H1 (cell line): ENCODE data around the gene ACSF3. TPM values are rescaled to one million over a fixed set of nuclear protein-coding genes. Genes with fewer than 3 reads are reported as not detected.

Experiments
- BACH1 ChIP-seq: IDR thresholded peaks from 2 replicates; pipeline ENCODE4 v1.6.1; 2012; ENCODE audit warnings: low read length, improper control_type of control experiment
- CHD7 ChIP-seq: fragments of 300-600 bp; sonication (generic); IDR thresholded peaks from 2 replicates; pipeline ENCODE4 v1.7.1; 2012; ENCODE audit warnings: low read length, moderate library complexity, mild to moderate bottlenecking, inconsistent platforms; ENCODE audit not compliant: insufficient replicate concordance
- HDAC6 ChIP-seq: IDR thresholded peaks from one replicate; pipeline ENCODE4 v1.7.1; 2012; ENCODE audit warnings: low read depth, mild to moderate bottlenecking, inconsistent platforms, low read length, moderate library complexity
- KDM1A ChIP-seq: fragments of 200-600, 300-600 bp; sonication (generic); IDR thresholded peaks from 2 replicates; pipeline ENCODE4 v1.7.1; 2016; ENCODE audit warnings: mild to moderate bottlenecking, low read length, borderline replicate concordance
- MAX ChIP-seq: IDR thresholded peaks from 2 replicates; pipeline ENCODE4 v1.6.1; 2012; ENCODE audit warnings: inconsistent platforms
- PHF8 ChIP-seq: fragments of 200-600 bp; sonication (generic); conservative IDR thresholded peaks from 2 replicates; pipeline ENCODE4 v1.7.1; 2012; ENCODE audit warnings: low read depth, mild to moderate bottlenecking, inconsistent platforms, low read length, moderate library complexity
- SIN3A ChIP-seq, 2 experiments: IDR thresholded peaks in 1 of 2; conservative IDR thresholded peaks in 1 of 2; 2 replicates each; pipeline ENCODE4 v1.6.1; 2011 to 2012; ENCODE audit warnings: low read length in 2 of 2, improper control_type of control experiment in 1 of 2, low read depth in 1 of 2, mild to moderate bottlenecking in 1 of 2
- USF2 ChIP-seq: IDR thresholded peaks from 2 replicates; pipeline ENCODE4 v1.6.1; 2011; ENCODE audit warnings: low read length, improper control_type of control experiment
- polyA plus RNA-seq, 7 experiments: library from polyadenylated mRNA; depleted of rRNA in 3 of 7; stranded (reverse) in 5 of 7; unstranded in 2 of 7; fragments of >200 nt in 5 of 7; fragments of 200-250 nt in 2 of 7; gene quantifications; 1 replicate in 5 of 7; 2 replicates in 1 of 7; 4 replicates in 1 of 7; pipeline versions ENCODE4 v1.2.1 to v1.2.3, GENCODE V29; 2011 to 2013; ENCODE audit warnings: missing spikeins in 2 of 7, mixed read lengths in 2 of 7
- total RNA-seq: library from RNA; stranded (reverse); fragmentation: NEBNext Ultra II Directional; extraction: Animal tissue kit (Norgen Biotek cat#: 25700); gene quantifications from 2 replicates; pipeline ENCODE4 v1.2.1, GENCODE V29; 2021

The ACSF3 gene
- total and polyA plus RNA-seq, 2 of the 8 experiments (the other 6 are each of a cell fraction or from before 2014, with no cell fraction given): 15.6 to 22.9 TPM

GRCh38 chr16:89093602-89094251, at the start of gene ACSF3 (continued):
- TF ChIP-seq CHD7: no peak
- TF ChIP-seq BACH1: peak; percentile 44; the same call in 1 of the 2 replicates
- TF ChIP-seq HDAC6: no peak
- peak; percentile 72 for TF ChIP-seq PHF8
- TF ChIP-seq USF2: no peak
- peak; percentile 64 for TF ChIP-seq MAX
- no peak for TF ChIP-seq KDM1A
- 0 out of 4 replicates have a peak, but pooled peaks have one; percentile 23 to 27 for TF ChIP-seq SIN3A (conservative IDR thresholded peaks at IDR 0.05 in 1 of 2, IDR thresholded peaks at IDR 0.05 in 1 of 2; ENCODE audit: low read depth in 1 of 2, low read length in 2 of 2)
